CD1c-positive myeloid dendritic cell (primary cell): Measurements from ENCODE around the gene RAB3IL1.
A peak's percentile ranks its signal among the peaks of the same experiment; 100 is the strongest.

ENCODE experiments used
- DNase-seq: peaks from one replicate; pipeline ENCODE4 v3.0.0-alpha.2; 2016; ENCODE audit errors: extremely low spot score

Gene RAB3IL1

DNA sequence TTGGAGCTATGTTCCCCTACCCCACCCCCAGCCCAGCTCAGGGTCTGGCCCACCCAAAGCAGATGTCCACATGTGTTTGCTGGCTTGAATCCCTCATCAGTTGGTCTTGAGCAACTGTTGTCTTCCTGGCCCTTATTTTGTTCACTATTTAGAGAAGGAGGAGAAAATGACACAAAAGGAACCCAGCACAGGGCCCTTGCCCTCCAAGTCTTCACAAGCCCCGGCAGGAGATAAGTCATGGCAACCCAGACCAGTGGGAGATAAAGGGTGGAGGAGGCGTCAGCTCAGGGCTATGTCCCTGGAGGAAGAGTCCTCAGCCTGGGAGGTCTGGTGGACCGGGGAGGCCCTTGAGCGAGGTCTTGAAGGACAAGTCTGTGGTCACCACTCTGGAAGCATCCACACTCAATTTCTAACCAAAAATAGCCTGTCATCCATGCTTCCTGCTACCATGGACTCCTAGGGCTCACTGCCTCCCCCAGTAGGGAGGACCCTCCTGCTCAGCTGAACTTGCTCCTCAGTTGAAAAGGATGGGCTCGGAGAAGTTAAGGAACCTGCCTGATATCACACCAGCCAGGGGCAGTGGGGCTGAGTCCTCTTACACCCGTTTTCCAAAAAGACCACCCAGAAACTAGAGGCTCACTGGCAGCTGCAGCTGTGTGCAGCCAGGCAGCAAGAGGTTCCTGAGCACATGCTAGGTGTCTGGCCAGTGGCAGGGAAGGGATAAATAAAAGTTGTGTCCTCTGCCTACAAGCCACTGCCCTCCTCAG is 1.8 kb upstream of the RAB3IL1 start:
- DNase-seq = no peak

DNA sequence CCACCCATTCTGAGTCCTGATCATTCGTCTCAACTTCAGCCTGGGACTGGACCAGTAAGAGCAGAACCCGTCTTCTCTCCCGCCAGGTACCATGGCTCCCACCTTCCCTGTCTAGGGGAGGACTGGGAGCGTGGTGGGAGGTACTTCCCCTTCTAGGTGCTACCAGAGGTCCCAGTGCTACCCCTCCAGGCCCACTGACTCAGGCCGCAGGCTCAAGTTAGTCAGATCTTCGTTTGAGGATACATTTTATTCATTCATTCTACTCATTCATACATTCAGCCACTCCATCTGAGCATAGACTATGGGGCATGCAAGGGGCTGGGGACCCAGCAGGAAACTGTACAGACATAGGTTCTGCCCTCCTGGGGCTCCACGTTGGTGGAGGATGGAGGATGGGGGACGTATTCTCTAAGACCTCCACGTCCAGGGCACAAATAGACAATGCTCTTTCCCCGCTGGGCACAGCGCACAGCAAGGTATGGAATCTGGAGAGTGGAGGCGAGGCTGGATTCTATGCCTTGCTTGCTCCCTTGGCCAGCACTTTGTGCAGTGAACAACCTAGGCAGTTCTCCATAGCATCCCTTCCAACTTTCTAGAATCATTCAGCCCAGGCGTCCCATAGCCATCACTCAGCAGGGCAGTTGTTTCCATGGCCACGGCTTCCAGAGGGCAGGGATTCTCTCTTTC is 1.0 kb upstream of the RAB3IL1 start:
- DNase-seq = no peak

DNA sequence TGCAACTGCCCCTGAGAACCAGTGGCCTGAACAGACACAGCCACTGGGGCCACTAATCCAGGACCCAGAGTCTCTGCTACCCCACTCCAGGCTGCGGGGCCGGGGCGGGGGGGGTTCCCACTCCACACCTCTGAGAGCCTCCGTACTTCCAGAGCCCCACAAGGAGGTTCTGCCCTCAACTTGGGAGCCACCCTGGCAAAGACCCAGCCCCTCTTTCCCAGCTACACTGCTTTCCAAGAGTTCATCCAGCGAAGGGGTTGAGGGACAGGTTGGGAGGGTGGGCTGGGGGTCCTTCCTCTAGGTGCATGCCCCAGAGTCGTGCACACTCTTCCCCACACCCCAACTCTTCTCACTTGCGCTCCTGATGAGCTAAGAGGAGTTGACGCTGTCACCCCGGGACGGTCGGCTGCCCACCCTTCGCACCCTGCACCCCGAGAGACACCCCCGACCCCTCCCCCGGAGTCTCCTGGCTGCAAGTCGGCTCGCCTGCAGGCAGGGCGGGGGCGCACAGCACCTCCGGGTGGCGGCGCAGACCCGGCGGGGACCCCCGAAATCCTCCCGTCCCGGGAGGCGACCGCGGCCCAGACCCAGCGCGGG is 531 bp downstream of the RAB3IL1 start:
- no peak for DNase-seq

DNA sequence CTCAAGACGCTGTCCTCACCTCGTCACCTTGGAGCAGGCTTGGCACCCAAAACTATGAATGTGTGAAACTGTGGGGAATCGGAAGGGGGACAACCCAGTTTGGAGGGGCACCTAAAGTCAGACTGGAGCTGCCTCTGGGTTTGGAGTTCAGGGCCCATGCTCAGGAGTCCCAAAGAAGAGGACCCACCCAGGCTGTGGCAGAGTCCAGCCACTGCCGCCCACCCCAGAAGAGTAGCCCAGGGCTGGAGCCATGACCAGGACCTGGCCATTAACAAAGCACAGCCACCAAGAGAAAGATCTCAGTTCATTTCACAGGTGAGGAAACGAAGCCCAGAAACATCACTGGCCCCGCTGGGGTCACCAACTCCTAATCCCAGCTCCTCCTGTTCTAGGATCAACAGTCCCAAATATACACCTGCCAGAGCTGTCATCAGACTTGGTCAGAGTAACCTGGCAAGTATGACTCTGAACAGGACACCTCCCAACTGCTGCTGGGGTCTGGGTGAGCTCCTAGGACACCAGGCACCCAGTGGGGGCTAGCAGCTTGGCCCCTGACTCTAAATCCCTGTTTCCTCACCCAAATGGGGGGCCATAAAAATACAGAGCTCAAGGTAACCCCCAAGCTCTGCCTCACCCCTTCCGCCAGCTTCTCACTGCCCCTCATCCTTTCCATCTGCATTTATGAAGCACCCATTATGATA is 2.7 kb downstream of the RAB3IL1 start:
- no peak for DNase-seq

DNA sequence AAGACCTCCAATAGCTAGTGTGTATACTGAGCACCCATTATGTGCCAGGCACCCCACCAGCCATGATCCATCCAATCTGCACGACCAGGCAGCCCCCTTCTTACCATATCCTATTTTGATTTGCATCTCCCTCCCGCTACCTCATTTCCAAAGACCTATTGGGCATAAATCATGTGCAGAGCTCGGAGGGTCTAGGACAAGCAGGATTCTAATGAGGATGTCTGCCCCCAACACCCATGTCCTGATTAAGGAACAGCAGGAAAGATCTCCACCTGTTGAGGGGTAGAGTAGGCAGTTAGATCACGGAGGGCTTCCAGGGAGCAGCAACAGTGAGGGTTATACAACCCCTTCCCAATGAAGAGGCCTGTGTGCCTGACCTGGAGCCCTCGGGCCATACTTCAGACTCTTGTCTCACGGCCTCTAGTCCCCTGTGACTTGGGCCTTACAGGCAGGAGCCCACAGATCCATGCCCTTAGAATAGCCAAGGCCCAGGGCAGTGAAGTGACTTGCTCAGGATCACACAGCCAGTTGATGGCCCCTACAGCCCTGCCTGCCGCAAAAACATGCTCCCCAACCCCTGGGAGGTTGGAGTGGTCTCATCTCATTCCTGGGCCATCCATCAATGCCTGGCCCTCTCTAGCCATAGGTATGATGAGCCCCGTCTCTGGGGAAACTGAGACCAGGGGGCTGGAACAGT is 3.5 kb downstream of the RAB3IL1 start:
- no peak for DNase-seq

DNA sequence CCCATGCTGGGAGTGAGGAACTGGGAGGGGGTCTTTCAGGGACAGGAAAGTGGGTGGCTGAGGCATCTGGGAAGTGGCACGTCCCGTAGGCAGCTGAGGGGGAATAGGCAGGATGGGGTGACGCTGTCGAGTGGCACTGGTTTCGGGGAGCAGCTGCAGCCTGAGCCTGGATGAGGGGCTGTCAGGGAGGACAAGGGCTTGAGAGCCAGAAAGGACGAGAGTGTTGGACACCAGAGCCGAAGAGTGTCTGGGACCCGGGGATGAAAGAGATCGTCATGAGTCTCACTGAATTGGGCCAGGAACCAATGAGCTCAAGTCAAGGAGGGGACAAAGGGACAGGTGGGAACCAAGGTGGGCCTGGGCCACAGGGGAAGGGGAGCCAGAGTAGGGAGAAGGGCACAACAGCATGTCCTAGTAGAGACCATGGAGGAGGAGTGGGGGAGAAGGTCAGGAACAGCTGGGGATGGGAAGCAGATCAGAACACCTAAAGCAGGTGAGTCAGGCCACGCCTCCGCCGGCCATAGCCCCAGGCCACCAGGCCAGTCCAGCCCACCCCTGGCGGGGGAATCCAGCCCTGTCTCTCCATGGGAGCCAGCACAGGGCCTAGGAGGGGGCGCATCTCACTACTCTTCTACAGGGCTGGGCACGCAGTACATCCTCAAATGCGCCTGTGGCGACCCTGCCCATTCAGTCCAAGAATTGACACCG is 4.2 kb downstream of the RAB3IL1 start:
- DNase-seq = peak; percentile 36

DNA sequence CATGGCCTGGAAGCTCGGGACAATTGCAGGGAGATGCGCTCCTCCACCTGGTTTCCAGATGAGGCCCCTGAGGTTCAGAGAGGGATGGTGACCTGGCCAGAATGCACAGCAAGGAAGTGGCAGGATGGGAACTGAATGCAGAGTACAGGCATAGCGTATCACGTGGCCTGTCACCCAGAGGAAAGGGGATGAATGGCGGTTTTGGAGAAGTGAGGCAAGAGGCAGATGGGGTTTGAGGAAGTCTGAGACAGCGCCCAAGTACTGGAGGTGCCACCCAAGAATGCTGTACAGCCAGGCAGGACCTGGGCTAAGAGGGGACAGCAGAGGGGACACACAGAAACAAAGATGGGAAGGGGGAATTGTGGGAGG is 4.9 kb downstream of the RAB3IL1 start:
- peak; percentile 88 for DNase-seq

DNA sequence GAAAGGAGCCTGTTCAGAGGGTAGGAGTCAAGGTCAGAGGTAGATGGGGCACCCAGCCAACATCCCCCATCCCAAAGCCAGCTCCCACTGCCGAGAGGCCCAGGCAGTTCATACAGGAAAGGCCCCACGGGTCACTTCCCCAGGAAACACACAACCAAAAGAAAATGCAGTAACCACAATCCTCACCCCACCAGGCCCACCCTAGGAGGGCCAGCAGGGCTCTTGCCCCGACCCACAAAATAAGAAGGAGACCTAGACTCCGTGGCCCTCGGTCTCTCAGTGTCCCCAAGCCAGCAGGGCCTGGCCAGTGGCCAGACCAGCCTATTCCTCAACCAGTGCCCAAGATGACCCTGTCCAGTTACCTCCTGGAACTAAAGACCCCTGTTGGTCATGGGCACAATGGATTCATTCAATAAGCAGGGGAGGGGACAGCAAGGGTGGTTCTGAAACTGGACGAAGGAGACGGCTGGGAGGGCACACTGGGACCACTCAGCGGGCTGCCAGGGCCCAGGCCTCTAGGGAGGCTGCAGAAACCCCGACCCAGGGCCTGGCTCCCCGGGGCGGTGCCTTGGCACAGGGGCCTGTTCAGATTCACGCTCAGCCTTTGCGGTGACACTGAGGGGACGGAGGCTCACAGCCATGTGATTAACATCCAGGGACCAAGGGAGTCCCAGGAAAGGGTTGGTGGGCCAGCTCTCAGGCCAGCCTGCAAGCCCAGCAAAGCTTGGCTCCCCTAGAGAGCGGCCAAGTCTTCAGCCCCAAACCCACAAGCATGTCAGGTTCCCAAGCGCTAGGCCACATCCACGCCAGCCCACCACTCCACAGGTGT is 5.5 kb downstream of the RAB3IL1 start:
- peak; percentile 22 for DNase-seq

DNA sequence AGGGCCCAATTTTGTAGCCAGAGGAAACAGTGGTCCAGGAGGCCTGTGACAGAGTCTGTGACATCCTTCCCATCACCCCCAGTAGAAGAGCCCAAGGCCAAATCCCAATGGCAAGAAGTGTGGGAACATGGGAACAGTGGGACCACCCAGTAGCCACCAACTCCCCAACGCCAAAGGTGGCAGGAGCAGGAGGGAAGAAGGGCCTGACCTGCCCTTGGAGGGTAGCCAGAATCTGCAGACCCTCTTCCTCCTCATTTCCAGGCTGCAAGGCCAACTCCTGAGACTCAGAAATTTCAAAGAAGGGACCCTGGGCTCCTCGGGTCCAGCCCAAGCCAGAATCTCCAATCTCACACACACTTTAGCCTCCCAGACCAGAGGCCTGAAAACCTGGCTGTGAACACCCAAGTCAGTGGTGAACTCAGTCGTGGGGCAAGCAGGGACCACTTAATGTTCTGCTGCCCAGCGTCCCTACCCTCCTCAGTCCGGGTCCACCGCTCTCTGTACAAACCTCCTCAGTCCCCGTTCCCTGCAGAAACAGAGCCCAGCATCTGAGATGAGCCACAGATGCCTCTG is 6.2 kb downstream of the RAB3IL1 start:
- DNase-seq = no peak

DNA sequence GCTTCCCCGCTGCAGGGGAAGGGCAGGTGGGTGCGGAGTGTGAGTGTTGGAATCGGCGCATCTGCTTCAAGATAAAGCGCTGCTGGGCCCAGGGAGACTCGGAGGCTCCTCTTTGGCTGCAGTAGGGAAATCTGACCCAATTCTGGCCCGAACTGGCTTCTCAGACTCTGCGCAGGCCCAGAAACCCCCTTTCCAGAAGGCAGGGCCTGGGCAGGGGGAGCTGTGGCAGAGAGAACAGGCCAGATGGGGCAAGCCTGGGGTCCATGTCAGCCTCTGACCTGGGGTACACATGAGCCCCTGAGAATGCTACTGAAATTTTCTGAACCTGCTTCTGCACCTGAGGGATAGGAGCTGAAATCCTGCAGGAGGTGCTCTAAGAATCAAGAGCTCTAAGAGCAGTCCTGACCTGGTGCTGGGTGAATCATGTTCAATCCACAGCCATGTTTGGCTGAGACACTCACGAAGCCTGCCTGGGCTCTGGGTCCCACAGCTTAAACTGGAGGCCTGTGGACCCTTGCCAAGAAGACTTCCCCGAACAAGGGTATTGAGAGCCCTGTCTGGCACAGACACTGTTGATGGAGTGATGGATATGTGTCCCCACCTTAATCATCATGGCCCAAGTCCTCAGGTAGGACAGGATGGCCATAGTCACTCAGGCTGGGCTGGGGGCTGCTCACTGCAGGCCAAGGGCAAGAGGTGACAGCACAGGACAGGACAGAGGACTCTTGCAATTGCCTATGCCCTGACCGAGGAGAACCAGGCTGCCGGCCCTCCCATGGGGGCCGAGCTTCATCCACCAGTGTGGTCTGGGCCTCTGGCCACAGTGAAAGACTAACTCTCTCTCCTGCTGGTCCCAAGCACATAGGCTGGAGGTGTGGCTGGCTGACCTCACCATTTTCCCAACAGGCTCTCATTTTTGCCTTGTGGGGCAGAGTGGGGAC is 6.9 kb downstream of the RAB3IL1 start:
- DNase-seq = no peak

DNA sequence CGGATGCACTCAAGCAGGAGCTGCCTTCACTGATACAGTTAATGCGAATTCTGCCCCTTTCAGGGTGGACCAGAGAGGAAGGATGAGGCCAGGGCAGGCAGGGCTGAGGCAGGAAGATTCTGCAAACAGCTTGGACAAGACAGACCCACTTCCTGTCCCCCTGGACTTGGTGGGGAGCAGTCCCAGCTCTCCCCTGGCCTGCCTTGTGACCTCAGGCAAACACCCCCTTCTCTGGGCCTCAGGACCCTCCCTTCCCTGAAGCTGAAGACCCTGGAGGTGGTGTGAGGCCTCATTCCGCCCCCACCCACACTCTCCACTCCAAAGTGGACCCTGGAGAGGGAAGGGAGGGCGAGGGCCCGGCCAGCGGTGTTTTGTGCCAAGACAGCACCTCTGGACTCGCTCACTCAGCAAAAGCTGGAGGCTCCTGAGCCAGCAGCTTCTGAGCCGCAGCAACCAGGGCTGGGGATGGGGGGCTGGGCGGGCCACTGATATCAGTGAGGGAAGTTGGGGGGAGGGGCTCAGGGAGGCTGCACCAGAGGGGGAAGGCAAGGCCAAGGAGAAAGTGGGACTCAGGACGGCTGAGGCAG is 8.5 kb downstream of the RAB3IL1 start:
- DNase-seq = no peak

DNA sequence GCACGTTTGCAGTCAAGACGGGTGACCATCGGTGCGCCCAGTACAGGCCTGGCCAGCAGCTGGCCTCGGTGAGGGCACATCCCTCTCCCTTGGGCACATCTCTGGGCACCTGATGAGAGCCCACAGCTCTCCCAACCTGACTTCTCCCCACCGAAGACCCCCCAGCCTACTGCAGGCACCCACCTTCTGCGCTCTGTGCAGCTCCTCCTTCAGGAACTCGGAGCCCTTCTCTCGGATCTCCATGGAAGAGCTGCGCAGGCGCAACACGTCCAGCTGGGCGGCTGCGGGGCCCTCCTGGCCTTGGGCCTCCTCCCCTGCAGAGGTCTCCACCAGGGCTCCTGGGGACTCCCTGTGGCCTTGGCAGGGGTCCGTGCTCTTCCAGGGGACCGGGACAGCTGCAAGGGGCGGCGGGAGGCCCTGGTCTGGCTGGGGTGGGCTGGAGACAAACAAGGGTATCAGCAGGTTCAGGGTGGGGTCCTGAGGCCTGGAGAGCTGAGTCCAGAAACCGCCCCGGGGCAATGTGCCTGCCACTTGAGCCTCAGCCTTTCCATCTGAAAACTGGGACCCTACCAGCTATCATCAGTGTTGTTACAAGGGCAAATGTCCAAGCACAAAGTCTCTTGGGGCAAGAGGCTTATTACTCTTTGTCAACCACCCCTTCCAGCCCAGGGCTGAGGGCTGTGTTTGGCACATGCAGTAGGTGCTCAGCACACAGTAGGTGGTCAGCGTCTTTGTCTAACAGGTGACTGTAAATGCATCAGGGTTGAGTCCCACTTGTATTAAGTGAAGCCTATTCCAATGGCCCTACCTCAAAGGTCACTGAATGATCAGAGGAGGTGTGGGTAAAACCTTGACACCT is 9.3 kb downstream of the RAB3IL1 start:
- DNase-seq = no peak

DNA sequence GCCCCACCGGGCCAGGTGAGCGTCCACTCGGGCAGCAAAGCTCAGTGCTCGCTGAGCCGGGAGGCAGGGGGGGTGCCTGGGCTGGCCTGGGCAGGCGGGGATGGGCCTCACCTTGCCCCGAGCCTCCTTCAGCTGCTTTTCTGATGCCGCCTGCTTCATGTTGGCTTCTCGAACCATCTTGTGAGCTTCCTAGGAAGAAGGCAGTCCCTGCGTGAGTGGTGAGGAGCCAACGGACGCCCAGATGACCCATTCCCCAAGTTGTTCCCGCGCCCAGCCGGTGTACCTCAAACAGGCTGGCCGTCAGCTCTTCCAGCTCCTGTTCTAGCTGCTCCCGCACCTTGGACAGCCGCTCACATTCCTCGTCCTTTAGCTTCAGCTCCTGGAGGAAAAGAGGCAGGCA is 10.1 kb downstream of the RAB3IL1 start:
- no peak for DNase-seq

DNA sequence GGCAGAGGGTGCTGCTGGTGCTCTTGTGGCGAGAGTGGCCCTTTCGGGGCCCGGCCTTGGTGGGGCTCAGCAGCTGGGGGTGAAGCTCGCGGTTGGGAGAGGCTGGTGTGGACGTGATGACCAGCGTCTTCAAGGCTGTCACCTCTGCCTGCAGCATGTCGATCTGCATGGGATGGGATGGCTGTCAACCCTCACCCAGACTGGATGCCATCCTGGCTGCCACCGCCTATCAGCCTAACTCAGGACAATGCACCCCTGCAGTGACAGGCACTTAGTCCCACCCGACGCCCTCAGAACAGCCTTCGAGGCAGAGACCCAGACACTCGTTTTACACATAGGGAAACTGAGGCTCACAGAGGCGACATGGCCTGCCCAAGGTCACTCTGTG is 10.8 kb downstream of the RAB3IL1 start:
- DNase-seq = no peak

DNA sequence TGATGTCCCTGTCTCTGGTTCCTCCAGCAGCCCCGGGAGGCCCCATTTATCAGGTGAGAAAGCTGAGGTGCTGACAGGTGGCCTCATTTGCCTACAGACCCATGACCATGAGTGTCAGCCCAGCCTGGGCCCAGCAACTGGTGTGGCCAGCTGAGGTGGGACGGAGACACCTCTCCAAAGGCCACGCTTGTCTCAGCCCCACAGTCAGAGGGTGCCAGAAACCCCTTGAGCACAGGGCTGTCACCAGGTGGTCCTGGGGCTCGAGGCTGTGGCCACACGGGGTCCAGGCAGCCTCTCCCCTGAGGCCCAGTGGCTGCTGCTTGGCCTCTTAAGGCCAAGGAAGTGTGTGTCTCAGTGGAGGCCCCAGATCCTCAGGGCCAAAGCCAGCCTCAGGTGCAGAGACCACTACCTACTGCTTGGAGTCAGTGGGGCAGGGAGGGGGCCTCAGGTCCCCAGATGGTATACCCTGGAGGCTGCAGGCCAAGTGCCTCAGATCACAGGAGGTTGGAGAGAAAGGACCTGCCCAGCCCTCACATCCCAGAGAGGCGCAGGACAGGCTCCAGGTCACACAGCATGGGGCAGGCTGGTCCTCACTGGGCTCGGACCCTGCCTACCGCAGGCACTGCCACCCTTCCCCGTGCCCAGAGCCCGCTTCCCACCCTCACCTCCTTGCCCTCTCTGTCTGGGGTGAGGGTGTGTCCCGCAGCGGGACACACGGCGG is 11.4 kb downstream of the RAB3IL1 start:
- DNase-seq = no peak

DNA sequence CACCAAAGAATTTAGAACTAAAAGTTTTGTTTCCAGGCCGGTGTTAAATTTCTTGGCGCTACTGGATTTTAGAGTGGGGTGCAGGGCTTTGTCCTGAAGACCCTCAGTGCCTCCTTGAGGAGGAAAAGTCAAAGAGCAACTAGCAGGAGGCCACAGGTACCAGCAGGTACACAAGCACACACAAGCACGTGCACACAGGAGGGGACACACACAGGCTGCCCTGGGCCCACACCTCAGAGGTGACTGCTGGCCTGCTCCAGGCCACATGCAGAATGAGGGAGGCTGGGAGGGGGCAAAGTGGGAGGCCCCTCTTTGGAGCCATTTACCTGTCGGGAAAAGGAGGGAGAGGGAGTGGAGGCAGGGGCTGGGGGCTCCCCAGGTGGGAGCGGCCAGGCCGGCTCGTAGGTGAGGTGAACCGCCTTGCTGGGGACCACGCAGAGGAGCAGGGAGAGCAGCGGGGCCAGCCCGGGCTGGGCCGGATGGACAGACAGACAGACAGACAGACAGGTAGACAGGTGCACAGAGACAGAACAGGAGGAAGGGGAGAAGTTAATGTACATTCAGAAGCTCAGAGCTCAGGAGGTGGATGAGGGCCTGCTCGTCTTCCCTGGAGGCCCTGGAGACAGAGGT is 12.2 kb downstream of the RAB3IL1 start:
- DNase-seq = no peak
